Colonic mucosa (tissue), 4 donors: Measurements from ENCODE around the gene CYP2J2. TPM values are rescaled to one million over a fixed set of nuclear protein-coding genes. Genes with fewer than 3 reads are reported as not detected.
"Not testable (repeated sequence)": the region's sequence is repeated elsewhere in the genome, so short reads cannot be mapped to it uniquely, and the experiment has no call there.

Experiments used
- DNase-seq: peaks from one replicate; pipeline ENCODE4 v3.0.0-alpha.2; 2020
- H3K27ac ChIP-seq: fragments of 200-600 bp; one replicate; pipeline ENCODE4 v1.8.0; 2021
- H3K27me3 ChIP-seq: fragments of 200-600 bp; one replicate; pipeline ENCODE4 v1.8.0; 2021
- H3K36me3 ChIP-seq: fragments of 200-600 bp; one replicate; pipeline ENCODE4 v1.8.0; 2021
- H3K4me1 ChIP-seq: fragments of 200-600 bp; one replicate; pipeline ENCODE4 v1.8.0; 2021; ENCODE audit warnings: mild to moderate bottlenecking
- H3K4me3 ChIP-seq: fragments of 200-600 bp; one replicate; pipeline ENCODE4 v1.8.0; 2021
- H3K9ac ChIP-seq, 2 donors: one replicate each; pipeline ENCODE4 v1.7.0; 2013; ENCODE audit warnings: control low read depth in 2 of 2, low read depth in 2 of 2, low read length in 2 of 2
- H3K9me3 ChIP-seq: fragments of 200-600 bp; one replicate; pipeline ENCODE4 v1.8.0; 2021
- CTCF ChIP-seq: fragments of 200-600 bp; IDR thresholded peaks from one replicate; pipeline ENCODE4 v1.8.0; 2022; ENCODE audit warnings: antibody characterized with exemption, mild to moderate bottlenecking
- intact Hi-C: fragments of 100-400 bp; cut with DNase I; formaldehyde crosslinking; loops from one replicate; pipeline ENCODE4 v1.14.1; 2022
- total RNA-seq, 2 donors: library from RNA; stranded (reverse); fragmentation: NEBNext Ultra II Directional in 1 of 2; extraction: Animal tissue kit (Norgen Biotek cat#: 25700) in 1 of 2; gene quantifications; one replicate each; pipeline ENCODE4 v1.2.1, GENCODE V29; 2021
- donor health status: healthy.
- donor health status: DM: no; HTN: no; CAD: no.
- donor health status: DM: no; HTN: no; CAD: no.

Gene CYP2J2
- total RNA-seq, 2 donors from 2014 or later, result 39.2 to 56.8 TPM

GRCh38 chr1:59917026-59917784 lies 9.4 kb downstream of the CYP2J2 start:
- no peak for DNase-seq
- no peak overlapping the region for H3K4me3 ChIP-seq
- no peaks in the 10 kb centered on the region for H3K27me3 ChIP-seq
- no peaks in the 10 kb centered on the region for H3K36me3 ChIP-seq
- no peak overlapping the region for H3K27ac ChIP-seq
- no peaks in the 10 kb centered on the region for H3K4me1 ChIP-seq
- H3K9me3 ChIP-seq, result no peaks in the 10 kb centered on the region
- intact Hi-C loops, result no loop called here
- H3K9ac ChIP-seq, result no peak overlapping the region
- no peak for TF ChIP-seq CTCF

GRCh38 chr1:59915516-59915915 lies 11.1 kb downstream of the CYP2J2 start:
- no peak overlapping the region for H3K27ac ChIP-seq
- intact Hi-C loops, result no loop called here
- TF ChIP-seq CTCF, result no peak
- H3K4me3 ChIP-seq, result no peak overlapping the region
- no peaks in the 10 kb centered on the region for H3K27me3 ChIP-seq
- no peaks in the 10 kb centered on the region for H3K36me3 ChIP-seq
- H3K9me3 ChIP-seq, result no peaks in the 10 kb centered on the region
- no peaks in the 10 kb centered on the region for H3K4me1 ChIP-seq
- H3K9ac ChIP-seq, result no peak overlapping the region
- DNase-seq, result no peak

- H3K27ac ChIP-seq, H3K36me3 ChIP-seq, DNase-seq, H3K4me3 ChIP-seq, intact Hi-C loops, H3K27me3 ChIP-seq, H3K9me3 ChIP-seq, H3K9ac ChIP-seq, H3K4me1 ChIP-seq: not testable (repeated sequence)
These were observed 11.7 kb downstream of the CYP2J2 start for GRCh38 chr1:59914791-59915286.

GRCh38 chr1:59908682-59909081 lies 17.9 kb downstream of the CYP2J2 start:
- no peak for DNase-seq

GRCh38 chr1:59908084-59908483 lies 18.5 kb downstream of the CYP2J2 start:
- no peak for DNase-seq
- Histone ChIP-seq H3K9me3 (no peaks in the 10 kb centered on the region), H3K9ac (no peak overlapping the region), H3K27ac (no peak overlapping the region), H3K27me3 (no peaks in the 10 kb centered on the region), H3K4me1 (no peaks in the 10 kb centered on the region), H3K4me3 (no peak overlapping the region), H3K36me3 (no peaks in the 10 kb centered on the region)
- intact Hi-C loops, result no loop called here
- TF ChIP-seq CTCF, result no peak

More at GRCh38 chr1:59908682-59909081, 17.9 kb downstream of the CYP2J2 start:
- H3K27ac ChIP-seq, result no peak overlapping the region
- TF ChIP-seq CTCF, result no peak
- intact Hi-C loops, result no loop called here
- no peaks in the 10 kb centered on the region for H3K4me1 ChIP-seq
- H3K9ac ChIP-seq, result no peak overlapping the region
- no peaks in the 10 kb centered on the region for H3K9me3 ChIP-seq
- no peaks in the 10 kb centered on the region for H3K27me3 ChIP-seq
- H3K4me3 ChIP-seq, result no peak overlapping the region
- H3K36me3 ChIP-seq, result no peaks in the 10 kb centered on the region

GRCh38 chr1:59906931-59907330 lies 19.6 kb downstream of the CYP2J2 start:
- TF ChIP-seq CTCF, result no peak
- Histone ChIP-seq H3K27ac (no peak overlapping the region), H3K4me3 (no peak overlapping the region), H3K36me3 (no peaks in the 10 kb centered on the region), H3K27me3 (no peaks in the 10 kb centered on the region), H3K9me3 (no peaks in the 10 kb centered on the region), H3K4me1 (no peaks in the 10 kb centered on the region), H3K9ac (no peak overlapping the region)
- intact Hi-C loops, result no loop called here
- DNase-seq, result no peak
